ENCODE measurements around the gene FAM209B.

GRCh38 chr20:56504373-56505005, 28.6 kb upstream of the FAM209B start:
- TF ChIP-seq CTCF (IDR thresholded peaks at IDR 0.05) (peak; percentile 60), EZH2 (IDR thresholded peaks at IDR 0.05; ENCODE audit: borderline replicate concordance, insufficient read depth, low read depth, low read length, poor library complexity, severe bottlenecking) (no peak)

Measured in B cell (primary cell).